Mesothelial cell of epicardium (in vitro differentiated cells): ENCODE data around the gene DNPH1. TPM values are rescaled to one million over a fixed set of nuclear protein-coding genes. Genes with fewer than 3 reads are reported as not detected.

ENCODE experiments used
- DNase-seq, 2 experiments: peaks; one replicate each; pipeline ENCODE4 v3.0.0; 2021; ENCODE audit warnings: low spot score in 2 of 2; ENCODE audit not compliant: unreplicated experiment in 2 of 2
- H3K27ac Mint-ChIP-seq: 2 replicates; pipeline ENCODE4 v1.8.0; 2021; ENCODE audit warnings: mixed read lengths
- H3K27me3 Mint-ChIP-seq: 2 replicates; pipeline ENCODE4 v1.8.0; 2021; ENCODE audit warnings: low read depth, mixed read lengths
- H3K36me3 Mint-ChIP-seq: 2 replicates; pipeline ENCODE4 v1.8.0; 2021; ENCODE audit warnings: mixed read lengths
- H3K4me1 Mint-ChIP-seq: 2 replicates; pipeline ENCODE4 v1.8.0; 2021; ENCODE audit warnings: mixed read lengths
- H3K4me3 Mint-ChIP-seq: 2 replicates; pipeline ENCODE4 v1.8.0; 2021; ENCODE audit warnings: mild to moderate bottlenecking, moderate library complexity, mixed read lengths
- H3K9me3 Mint-ChIP-seq: 2 replicates; pipeline ENCODE4 v1.8.0; 2021; ENCODE audit warnings: mixed read lengths
- CTCF ChIP-seq: fragments of 200-600 bp; sonication (generic); IDR thresholded peaks from one replicate; pipeline ENCODE4 v1.5.0; 2021; ENCODE audit warnings: antibody characterized with exemption; ENCODE audit not compliant: unreplicated experiment
- total RNA-seq: library from RNA; stranded (reverse); gene quantifications from 3 replicates; pipeline ENCODE4 v1.2.1, GENCODE V29; 2021

Gene DNPH1
- total RNA-seq: 49.0 to 52.3 TPM (median 49.4 TPM) in 3 replicates

GRCh38 chr6:43228951-43229802 lies at the start of gene DNPH1:
DNPH1 (minus strand) TSS chr6:43229481; CDS start chr6:43229456, 25 bp downstream.
- Mint-ChIP-seq H3K4me3 (peak within 1 kb of the TSS; percentile 76), H3K4me1 (peaks cover 7% of the 10 kb centered on the region), H3K27ac (peak within 1 kb of the TSS; percentile 59)

GRCh38 chr6:43278524-43279078 lies 49.3 kb upstream of the DNPH1 start:
- H3K9me3 Mint-ChIP-seq: no peaks in the 10 kb centered on the region
- no peak for TF ChIP-seq CTCF
- DNase-seq: no peak
- H3K4me3 Mint-ChIP-seq: no peak overlapping the region
- no peak overlapping the region for H3K27ac Mint-ChIP-seq
- no peaks in the 10 kb centered on the region for H3K36me3 Mint-ChIP-seq
- H3K4me1 Mint-ChIP-seq: peaks cover 21% of the 10 kb centered on the region
- H3K27me3 Mint-ChIP-seq: peaks cover 68% of the 10 kb centered on the region

More at GRCh38 chr6:43228951-43229802, at the start of gene DNPH1:
- peak; percentile 89 for TF ChIP-seq CTCF
- H3K9me3 Mint-ChIP-seq: no peaks in the 10 kb centered on the region
- peaks cover 13% of the 10 kb centered on the region for H3K36me3 Mint-ChIP-seq
- peaks cover 16% of the 10 kb centered on the region for H3K27me3 Mint-ChIP-seq
- DNase-seq: peak; percentile 69 to 87

- no peak overlapping the region for H3K4me3 Mint-ChIP-seq
- H3K9me3 Mint-ChIP-seq: no peaks in the 10 kb centered on the region
- peaks cover 74% of the 10 kb centered on the region for H3K27me3 Mint-ChIP-seq
- peaks cover 21% of the 10 kb centered on the region for H3K4me1 Mint-ChIP-seq
- TF ChIP-seq CTCF: no peak
- DNase-seq: no peak
- no peak overlapping the region for H3K27ac Mint-ChIP-seq
- no peaks in the 10 kb centered on the region for H3K36me3 Mint-ChIP-seq
These were observed 48.6 kb upstream of the DNPH1 start for GRCh38 chr6:43277643-43278523.

- no peak overlapping the region for H3K4me3 Mint-ChIP-seq
- no peak for DNase-seq
- no peaks in the 10 kb centered on the region for H3K36me3 Mint-ChIP-seq
- TF ChIP-seq CTCF: no peak
- H3K9me3 Mint-ChIP-seq: no peaks in the 10 kb centered on the region
- H3K27me3 Mint-ChIP-seq: peaks cover 76% of the 10 kb centered on the region
- peaks cover 21% of the 10 kb centered on the region for H3K4me1 Mint-ChIP-seq
- no peak overlapping the region for H3K27ac Mint-ChIP-seq
These were observed 48.0 kb upstream of the DNPH1 start for GRCh38 chr6:43277306-43277642.

GRCh38 chr6:43276577-43277305 lies 47.5 kb upstream of the DNPH1 start:
- no peak for TF ChIP-seq CTCF
- H3K27me3 Mint-ChIP-seq: peaks cover 74% of the 10 kb centered on the region
- H3K27ac Mint-ChIP-seq: no peak overlapping the region
- no peaks in the 10 kb centered on the region for H3K9me3 Mint-ChIP-seq
- H3K4me3 Mint-ChIP-seq: no peak overlapping the region
- H3K4me1 Mint-ChIP-seq: peaks cover 23% of the 10 kb centered on the region
- no peak for DNase-seq
- no peaks in the 10 kb centered on the region for H3K36me3 Mint-ChIP-seq
